Measurements from ENCODE around the gene RAP1A.

Gene RAP1A

GRCh38 chr1:111660204-111661150, 40.9 kb downstream of the RAP1A start:
- no peak overlapping the region for H2AK5ac ChIP-seq (ENCODE audit: low read length, severe bottlenecking)

GRCh38 chr1:111664652-111665051, 45.1 kb downstream of the RAP1A start:
- no peaks in the 10 kb centered on the region for H3K9me3 ChIP-seq (ENCODE audit: control insufficient read depth, low read length)
- no peak overlapping the region for H3K4ac ChIP-seq (ENCODE audit: low read depth in 1 of 2, low read length in 2 of 2)
- no peak overlapping the region for H3K23ac ChIP-seq (ENCODE audit: low read length in 2 of 2)
- peaks cover 16% of the 10 kb centered on the region for H3K79me1 ChIP-seq (replicated peaks; ENCODE audit: low read length, poor library complexity, severe bottlenecking)
- H2BK15ac ChIP-seq (ENCODE audit: low read depth, poor library complexity, severe bottlenecking): no peak overlapping the region
- peaks cover 0 to 2% of the 10 kb centered on the region in 2 experiments for H3K36me3 ChIP-seq (ENCODE audit: control insufficient read depth in 1 of 2, insufficient read depth in 2 of 2, low read depth in 1 of 2, low read length in 2 of 2)
- H2AK5ac ChIP-seq (ENCODE audit: low read length, severe bottlenecking): no peak overlapping the region
- WGBS: 95% methylated on average over 1 of the region's 1 CpG
- no peak overlapping the region for H4K91ac ChIP-seq (ENCODE audit: low read length)
- no peak overlapping the region for H3K14ac ChIP-seq (ENCODE audit: low read length in 2 of 2)
- H3K4me3 ChIP-seq (ENCODE audit: insufficient read depth in 1 of 2, low read depth in 1 of 2, low read length in 2 of 2): no peak overlapping the region
- no peak overlapping the region for H3K27ac ChIP-seq (ENCODE audit: low read length, poor library complexity, severe bottlenecking)
- no peak overlapping the region for H3K9ac ChIP-seq (ENCODE audit: low read length)
- H2AFZ ChIP-seq (ENCODE audit: low read depth, low read length): no peak overlapping the region
- H3K27me3 ChIP-seq (ENCODE audit: control insufficient read depth in 1 of 2, insufficient read depth in 1 of 2, low read length in 2 of 2): no peaks in the 10 kb centered on the region
- no peak overlapping the region for H3K18ac ChIP-seq (ENCODE audit: low read depth in 1 of 2, low read length in 2 of 2)
- H4K8ac ChIP-seq (ENCODE audit: low read length): no peak overlapping the region
- no peak overlapping the region for H2BK12ac ChIP-seq (ENCODE audit: low read length in 2 of 2)
- no peak for DNase-seq
- H2BK120ac ChIP-seq (ENCODE audit: low read depth, low read length): no peak overlapping the region
- no peak overlapping the region for H2BK5ac ChIP-seq (ENCODE audit: low read depth, low read length, poor library complexity, severe bottlenecking)
- no peak overlapping the region for H3K4me2 ChIP-seq (ENCODE audit: low read length, poor library complexity, severe bottlenecking)
- no peaks in the 10 kb centered on the region for H3K4me1 ChIP-seq (ENCODE audit: control insufficient read depth, insufficient read depth, low read depth, low read length)

More at GRCh38 chr1:111660204-111661150, 40.9 kb downstream of the RAP1A start:
- 94% methylated on average over 5 of the region's 5 CpGs for WGBS
- no peak overlapping the region for H3K27ac ChIP-seq (ENCODE audit: low read length, poor library complexity, severe bottlenecking)
- no peak overlapping the region for H3K4ac ChIP-seq (ENCODE audit: low read depth in 1 of 2, low read length in 2 of 2)
- no peaks in the 10 kb centered on the region for H3K27me3 ChIP-seq (ENCODE audit: control insufficient read depth in 1 of 2, insufficient read depth in 1 of 2, low read length in 2 of 2)
- H4K91ac ChIP-seq (ENCODE audit: low read length): no peak overlapping the region
- no peak overlapping the region for H2BK15ac ChIP-seq (ENCODE audit: low read depth, poor library complexity, severe bottlenecking)
- H3K23ac ChIP-seq (ENCODE audit: low read length in 2 of 2): no peak overlapping the region
- H3K9ac ChIP-seq (ENCODE audit: low read length): no peak overlapping the region
- peak overlapping the region in 1 of 2 experiments; percentile 21 for H3K18ac ChIP-seq (ENCODE audit: low read depth in 1 of 2, low read length in 2 of 2)
- H2BK120ac ChIP-seq (ENCODE audit: low read depth, low read length): no peak overlapping the region
- H3K4me3 ChIP-seq (ENCODE audit: insufficient read depth in 1 of 2, low read depth in 1 of 2, low read length in 2 of 2): no peak overlapping the region
- H3K36me3 ChIP-seq (ENCODE audit: control insufficient read depth in 1 of 2, insufficient read depth in 2 of 2, low read depth in 1 of 2, low read length in 2 of 2): no peaks in the 10 kb centered on the region
- no peaks in the 10 kb centered on the region for H3K9me3 ChIP-seq (ENCODE audit: control insufficient read depth, low read length)
- H2BK5ac ChIP-seq (ENCODE audit: low read depth, low read length, poor library complexity, severe bottlenecking): no peak overlapping the region
- no peak overlapping the region for H4K8ac ChIP-seq (ENCODE audit: low read length)
- H3K14ac ChIP-seq (ENCODE audit: low read length in 2 of 2): peak overlapping the region in 1 of 2 experiments; percentile 57
- no peaks in the 10 kb centered on the region for H3K4me1 ChIP-seq (ENCODE audit: control insufficient read depth, insufficient read depth, low read depth, low read length)
- no peak overlapping the region for H3K4me2 ChIP-seq (ENCODE audit: low read length, poor library complexity, severe bottlenecking)
- DNase-seq: no peak
- H2BK12ac ChIP-seq (ENCODE audit: low read length in 2 of 2): no peak overlapping the region
- no peak overlapping the region for H2AFZ ChIP-seq (ENCODE audit: low read depth, low read length)
- H3K79me1 ChIP-seq (replicated peaks; ENCODE audit: low read length, poor library complexity, severe bottlenecking): peaks cover 8% of the 10 kb centered on the region

- no peak overlapping the region for H4K8ac ChIP-seq (ENCODE audit: low read length)
- no peak overlapping the region for H4K91ac ChIP-seq (ENCODE audit: low read length)
- no peak overlapping the region for H3K9ac ChIP-seq (ENCODE audit: low read length)
- no peak overlapping the region for H3K4me3 ChIP-seq (ENCODE audit: insufficient read depth in 1 of 2, low read depth in 1 of 2, low read length in 2 of 2)
- no peak overlapping the region for H3K18ac ChIP-seq (ENCODE audit: low read depth in 1 of 2, low read length in 2 of 2)
- no peak overlapping the region for H3K4me2 ChIP-seq (ENCODE audit: low read length, poor library complexity, severe bottlenecking)
- no peak overlapping the region for H2BK5ac ChIP-seq (ENCODE audit: low read depth, low read length, poor library complexity, severe bottlenecking)
- H2AFZ ChIP-seq (ENCODE audit: low read depth, low read length): no peak overlapping the region
- H3K9me3 ChIP-seq (ENCODE audit: control insufficient read depth, low read length): no peaks in the 10 kb centered on the region
- no peak overlapping the region for H2BK15ac ChIP-seq (ENCODE audit: low read depth, poor library complexity, severe bottlenecking)
- no peaks in the 10 kb centered on the region for H3K27me3 ChIP-seq (ENCODE audit: control insufficient read depth in 1 of 2, insufficient read depth in 1 of 2, low read length in 2 of 2)
- DNase-seq: no peak
- H2BK120ac ChIP-seq (ENCODE audit: low read depth, low read length): no peak overlapping the region
- no peak overlapping the region for H3K23ac ChIP-seq (ENCODE audit: low read length in 2 of 2)
- H2BK12ac ChIP-seq (ENCODE audit: low read length in 2 of 2): no peak overlapping the region
- peaks cover 14% of the 10 kb centered on the region for H3K79me1 ChIP-seq (replicated peaks; ENCODE audit: low read length, poor library complexity, severe bottlenecking)
- no peak overlapping the region for H2AK5ac ChIP-seq (ENCODE audit: low read length, severe bottlenecking)
- no peaks in the 10 kb centered on the region for H3K4me1 ChIP-seq (ENCODE audit: control insufficient read depth, insufficient read depth, low read depth, low read length)
- H3K14ac ChIP-seq (ENCODE audit: low read length in 2 of 2): no peak overlapping the region
- no peak overlapping the region for H3K4ac ChIP-seq (ENCODE audit: low read depth in 1 of 2, low read length in 2 of 2)
- peaks cover 0 to 2% of the 10 kb centered on the region in 2 experiments for H3K36me3 ChIP-seq (ENCODE audit: control insufficient read depth in 1 of 2, insufficient read depth in 2 of 2, low read depth in 1 of 2, low read length in 2 of 2)
- no peak overlapping the region for H3K27ac ChIP-seq (ENCODE audit: low read length, poor library complexity, severe bottlenecking)
Observed at GRCh38 chr1:111665497-111665896, 45.9 kb downstream of the RAP1A start.

- no peak overlapping the region for H2AFZ ChIP-seq (ENCODE audit: low read depth, low read length)
- no peak for DNase-seq
- H2AK5ac ChIP-seq (ENCODE audit: low read length, severe bottlenecking): no peak overlapping the region
- WGBS: no CpG with 5 or more reads among the region's 1 CpG
- H2BK12ac ChIP-seq (ENCODE audit: low read length in 2 of 2): no peak overlapping the region
- H3K79me1 ChIP-seq (replicated peaks; ENCODE audit: low read length, poor library complexity, severe bottlenecking): peaks cover 12% of the 10 kb centered on the region
- H3K36me3 ChIP-seq (ENCODE audit: control insufficient read depth in 1 of 2, insufficient read depth in 2 of 2, low read depth in 1 of 2, low read length in 2 of 2): peaks cover 0 to 2% of the 10 kb centered on the region in 2 experiments
- no peak overlapping the region for H4K8ac ChIP-seq (ENCODE audit: low read length)
- H3K14ac ChIP-seq (ENCODE audit: low read length in 2 of 2): no peak overlapping the region
- H2BK120ac ChIP-seq (ENCODE audit: low read depth, low read length): no peak overlapping the region
- no peak overlapping the region for H2BK5ac ChIP-seq (ENCODE audit: low read depth, low read length, poor library complexity, severe bottlenecking)
- H3K27me3 ChIP-seq (ENCODE audit: control insufficient read depth in 1 of 2, insufficient read depth in 1 of 2, low read length in 2 of 2): no peaks in the 10 kb centered on the region
- H3K9ac ChIP-seq (ENCODE audit: low read length): no peak overlapping the region
- no peak overlapping the region for H3K27ac ChIP-seq (ENCODE audit: low read length, poor library complexity, severe bottlenecking)
- H3K23ac ChIP-seq (ENCODE audit: low read length in 2 of 2): no peak overlapping the region
- no peak overlapping the region for H3K18ac ChIP-seq (ENCODE audit: low read depth in 1 of 2, low read length in 2 of 2)
- H2BK15ac ChIP-seq (ENCODE audit: low read depth, poor library complexity, severe bottlenecking): no peak overlapping the region
- H3K4me2 ChIP-seq (ENCODE audit: low read length, poor library complexity, severe bottlenecking): no peak overlapping the region
- H4K91ac ChIP-seq (ENCODE audit: low read length): no peak overlapping the region
- no peak overlapping the region for H3K4ac ChIP-seq (ENCODE audit: low read depth in 1 of 2, low read length in 2 of 2)
- H3K9me3 ChIP-seq (ENCODE audit: control insufficient read depth, low read length): no peaks in the 10 kb centered on the region
- no peak overlapping the region for H3K4me3 ChIP-seq (ENCODE audit: insufficient read depth in 1 of 2, low read depth in 1 of 2, low read length in 2 of 2)
- H3K4me1 ChIP-seq (ENCODE audit: control insufficient read depth, insufficient read depth, low read depth, low read length): no peaks in the 10 kb centered on the region
Observed at GRCh38 chr1:111666828-111667227, 47.2 kb downstream of the RAP1A start.

Measured in mesenchymal stem cell (in vitro differentiated cells and primary cell).